H9 (cell line): ENCODE measurements around the gene FAF1. TPM values are rescaled to one million over a fixed set of nuclear protein-coding genes. Genes with fewer than 3 reads are reported as not detected.

Experiments
- DNase-seq: peaks from one replicate; pipeline ENCODE4 v3.0.0-alpha.2; 2017
- H2AFZ ChIP-seq: one replicate; pipeline ENCODE4 v1.6.1; 2013; ENCODE audit warnings: mild to moderate bottlenecking, low read length, control low read depth, moderate library complexity
- H2AK5ac ChIP-seq: 2 replicates; pipeline ENCODE4 v1.6.1; 2013; ENCODE audit warnings: low read length, control low read depth, mixed read lengths; ENCODE audit not compliant: insufficient read length
- H2BK120ac ChIP-seq: one replicate; pipeline ENCODE4 v1.6.1; 2013; ENCODE audit warnings: low read depth, mild to moderate bottlenecking, low read length, control low read depth, inconsistent platforms; ENCODE audit not compliant: poor library complexity, severe bottlenecking
- H2BK12ac ChIP-seq: 2 replicates; pipeline ENCODE4 v1.6.1; 2013; ENCODE audit warnings: low read length, control low read depth, mixed read lengths, low read depth; ENCODE audit not compliant: insufficient read length
- H2BK15ac ChIP-seq: 2 replicates; pipeline ENCODE4 v1.6.1; 2013; ENCODE audit warnings: low read depth, low read length, control low read depth
- H2BK20ac ChIP-seq: one replicate; pipeline ENCODE4 v1.6.1; 2013; ENCODE audit warnings: low read depth, mild to moderate bottlenecking, low read length, control low read depth, inconsistent platforms; ENCODE audit not compliant: poor library complexity, severe bottlenecking
- H2BK5ac ChIP-seq: 2 replicates; pipeline ENCODE4 v1.6.1; 2013; ENCODE audit warnings: low read length, control low read depth, mixed read lengths; ENCODE audit not compliant: insufficient read length
- H3K14ac ChIP-seq: 2 replicates; pipeline ENCODE4 v1.6.1; 2013; ENCODE audit warnings: low read length, control low read depth; ENCODE audit not compliant: insufficient read depth
- H3K18ac ChIP-seq: 2 replicates; pipeline ENCODE4 v1.6.1; 2013; ENCODE audit warnings: low read depth, mild to moderate bottlenecking, mixed read lengths, low read length, control low read depth; ENCODE audit not compliant: insufficient read length
- H3K23ac ChIP-seq: 2 replicates; pipeline ENCODE4 v1.6.1; 2013; ENCODE audit warnings: low read length, control low read depth, mixed read lengths, low read depth; ENCODE audit not compliant: insufficient read length
- H3K23me2 ChIP-seq: 2 replicates; pipeline ENCODE4 v1.6.1; 2013; ENCODE audit warnings: low read depth, mild to moderate bottlenecking, mixed read lengths, low read length, control low read depth; ENCODE audit not compliant: insufficient read length, poor library complexity, severe bottlenecking
- H3K27ac ChIP-seq: 2 replicates; pipeline ENCODE4 v1.5.1; 2013; ENCODE audit warnings: low read length, control low read depth, mixed read lengths, low read depth; ENCODE audit not compliant: insufficient read length
- H3K27me3 ChIP-seq: 2 replicates; pipeline ENCODE4 v1.6.1; 2013; ENCODE audit warnings: low read length, control low read depth, inconsistent platforms; ENCODE audit not compliant: insufficient read depth
- H3K4ac ChIP-seq: 2 replicates; pipeline ENCODE4 v1.6.1; 2013; ENCODE audit warnings: low read depth, mild to moderate bottlenecking, control low read depth, inconsistent platforms, low read length, moderate library complexity
- H3K4me1 ChIP-seq: 2 replicates; pipeline ENCODE4 v1.6.1; 2013; ENCODE audit warnings: low read length, control low read depth, inconsistent platforms; ENCODE audit not compliant: insufficient read depth
- H3K4me2 ChIP-seq: 2 replicates; pipeline ENCODE4 v1.6.1; 2013; ENCODE audit warnings: low read length, control low read depth, mixed read lengths; ENCODE audit not compliant: insufficient read length, insufficient read depth
- H3K56ac ChIP-seq: 2 replicates; pipeline ENCODE4 v1.6.1; 2013; ENCODE audit warnings: low read depth, mild to moderate bottlenecking, mixed read lengths, low read length, control low read depth; ENCODE audit not compliant: insufficient read length
- H3K79me1 ChIP-seq: 2 replicates; pipeline ENCODE4 v1.6.1; 2013; ENCODE audit warnings: low read depth, mild to moderate bottlenecking, moderate library complexity, low read length, control low read depth, inconsistent platforms; ENCODE audit not compliant: insufficient read depth, poor library complexity, severe bottlenecking
- H3K79me2 ChIP-seq: 2 replicates; pipeline ENCODE4 v1.6.1; 2013; ENCODE audit warnings: low read length, control low read depth, inconsistent platforms; ENCODE audit not compliant: insufficient read depth
- H3K9ac ChIP-seq: 2 replicates; pipeline ENCODE4 v1.6.1; 2013; ENCODE audit warnings: low read length, control low read depth, mixed read lengths; ENCODE audit not compliant: insufficient read length; ENCODE audit errors: extremely low read depth
- H3K9me3 ChIP-seq: one replicate; pipeline ENCODE4 v1.6.1; 2013; ENCODE audit warnings: low read depth, low read length, inconsistent platforms; ENCODE audit not compliant: control insufficient read depth
- H3T11ph ChIP-seq: one replicate; pipeline ENCODE4 v1.6.1; 2013; ENCODE audit warnings: mild to moderate bottlenecking, low read length, control low read depth, inconsistent platforms
- H4K20me1 ChIP-seq: one replicate; pipeline ENCODE4 v1.6.1; 2013; ENCODE audit not compliant: control insufficient read depth, insufficient read length, insufficient read depth
- H4K5ac ChIP-seq: 2 replicates; pipeline ENCODE4 v1.6.1; 2013; ENCODE audit warnings: low read depth, mild to moderate bottlenecking, mixed read lengths, low read length, control low read depth; ENCODE audit not compliant: insufficient read length
- H4K8ac ChIP-seq: replicated peaks from 2 replicates; pipeline ENCODE4 v1.6.1; 2013; ENCODE audit warnings: low read length, control low read depth, mixed read lengths, low read depth; ENCODE audit not compliant: insufficient read length
- H4K91ac ChIP-seq: 2 replicates; pipeline ENCODE4 v1.6.1; 2013; ENCODE audit warnings: low read depth, mild to moderate bottlenecking, moderate library complexity, mixed read lengths, low read length, control low read depth; ENCODE audit not compliant: insufficient read length
- H3K27ac Mint-ChIP-seq, 3 experiments: 2 replicates in 2 of 3; 3 replicates in 1 of 3; pipeline ENCODE4 v1.8.0; 2020 to 2021; ENCODE audit warnings: mixed read lengths in 3 of 3, mild to moderate bottlenecking in 1 of 3, moderate library complexity in 1 of 3
- H3K27me3 Mint-ChIP-seq: 2 replicates; pipeline ENCODE4 v1.8.0; 2021; ENCODE audit warnings: low read depth, mild to moderate bottlenecking, moderate library complexity, mixed read lengths
- H3K36me3 Mint-ChIP-seq, 3 experiments: 2 replicates in 2 of 3; 3 replicates in 1 of 3; pipeline ENCODE4 v1.8.0; 2020 to 2021; ENCODE audit warnings: low read depth in 3 of 3, mixed read lengths in 3 of 3; ENCODE audit not compliant: insufficient read depth in 1 of 3
- H3K4me1 Mint-ChIP-seq, 2 experiments: 2 replicates each; pipeline ENCODE4 v1.8.0; 2020; ENCODE audit warnings: mixed read lengths in 2 of 2
- H3K4me3 Mint-ChIP-seq, 2 experiments: 2 replicates in 1 of 2; 3 replicates in 1 of 2; pipeline ENCODE4 v1.8.0; 2020 to 2021; ENCODE audit warnings: mild to moderate bottlenecking in 2 of 2, mixed read lengths in 2 of 2, moderate library complexity in 1 of 2
- H3K9me3 Mint-ChIP-seq, 2 experiments: 2 replicates in 1 of 2; 3 replicates in 1 of 2; pipeline ENCODE4 v1.8.0; 2020; ENCODE audit warnings: mild to moderate bottlenecking in 2 of 2, mixed read lengths in 2 of 2, moderate library complexity in 1 of 2
- CTCF ChIP-seq: fragments of 200-600 bp; sonication (generic); conservative IDR thresholded peaks from 3 replicates; pipeline ENCODE4 v1.8.0; 2021; ENCODE audit warnings: antibody characterized with exemption, mild to moderate bottlenecking
- WGBS: extraction: QIAGEN DNeasy Blood & Tissue Kit; methylation state at CpG from one replicate; pipeline ENCODE4 v1.1.7; 2013; ENCODE audit warnings: missing lambda C conversion rate, low lambda C conversion rate, mixed read lengths; ENCODE audit not compliant: insufficient read length; ENCODE audit errors: extremely low coverage; 5-methylcytosine and 5-hydroxymethylcytosine counted together
- total RNA-seq: library from RNA; stranded (reverse); gene quantifications from 2 replicates; pipeline ENCODE4 v1.2.1, GENCODE V29; 2021

Gene FAF1
- total RNA-seq, 1 experiment from 2014 or later, result 60.8 TPM

GRCh38 chr1:50858761-50859160 is 101.3 kb downstream of the FAF1 start:
- no peak overlapping the region for H3T11ph ChIP-seq
- no CpG with 5 or more reads among the region's 1 CpG for WGBS
- H3K23ac ChIP-seq, result no peak overlapping the region
- H2BK12ac ChIP-seq, result no peak overlapping the region
- H3K79me2 ChIP-seq, result no peaks in the 10 kb centered on the region
- no peak overlapping the region for H2BK120ac ChIP-seq
- Mint-ChIP-seq H3K27me3 (no peaks in the 10 kb centered on the region), H3K4me3 (no peak overlapping the region), H3K4me1 (no peaks in the 10 kb centered on the region), H3K9me3 (peaks cover 18 to 35% of the 10 kb centered on the region in 2 experiments; a peak in 4 of 5 replicates), H3K36me3 (peaks cover 3 to 17% (median 16%) of the 10 kb centered on the region in 3 experiments; a peak in 6 of 7 replicates), H3K27ac (no peak overlapping the region)
- no peaks in the 10 kb centered on the region for H3K4me1 ChIP-seq
- H2BK20ac ChIP-seq, result no peak overlapping the region
- H3K27me3 ChIP-seq, result no peaks in the 10 kb centered on the region
- no peak overlapping the region for H2BK15ac ChIP-seq
- H3K14ac ChIP-seq, result no peak overlapping the region
- no peak overlapping the region for H3K18ac ChIP-seq
- no peak overlapping the region for H3K27ac ChIP-seq
- H2AFZ ChIP-seq, result no peak overlapping the region
- DNase-seq, result no peak
- no peaks in the 10 kb centered on the region for H4K20me1 ChIP-seq
- H4K5ac ChIP-seq, result no peak overlapping the region
- peaks cover 5% of the 10 kb centered on the region for H3K9me3 ChIP-seq
- no peak overlapping the region for H3K4me2 ChIP-seq
- H2BK5ac ChIP-seq, result no peak overlapping the region
- no peaks in the 10 kb centered on the region for H3K79me1 ChIP-seq
- no peak overlapping the region for H3K4ac ChIP-seq
- no peak overlapping the region for H4K8ac ChIP-seq
- no peak overlapping the region for H3K56ac ChIP-seq
- H2AK5ac ChIP-seq, result no peak overlapping the region
- TF ChIP-seq CTCF, result no peak
- no peak overlapping the region for H3K9ac ChIP-seq
- no peak overlapping the region for H4K91ac ChIP-seq
- no peaks in the 10 kb centered on the region for H3K23me2 ChIP-seq
